GM23248 (cell line): ENCODE measurements around the gene ILK.

Experiments used
- EZH2 ChIP-seq: fragments of 200-600 bp; sonication (generic); IDR thresholded peaks from 2 replicates; pipeline ENCODE4 v1.6.1; 2018; ENCODE audit warnings: antibody characterized with exemption, mild to moderate bottlenecking; ENCODE audit not compliant: insufficient read depth, poor library complexity, severe bottlenecking
- EZH2phosphoT487 ChIP-seq: fragments of 200-600 bp; sonication (generic); IDR thresholded peaks from 2 replicates; pipeline ENCODE4 v1.6.1; 2018; ENCODE audit warnings: antibody characterized with exemption, moderate library complexity, mild to moderate bottlenecking, low read depth; ENCODE audit not compliant: insufficient read depth

GRCh38 chr11:6622261-6623171 lies 18.9 kb downstream of the ILK start:
- no peak for TF ChIP-seq EZH2phosphoT487
- no peak for TF ChIP-seq EZH2
